GM23248 (cell line): ENCODE measurements around the gene YARS2. TPM values are rescaled to one million over a fixed set of nuclear protein-coding genes. Genes with fewer than 3 reads are reported as not detected.
"Not testable (repeated sequence)": the region's sequence is repeated elsewhere in the genome, so short reads cannot be mapped to it uniquely, and the experiment has no call there.

Experiments used
- DNase-seq: peaks from one replicate; pipeline ENCODE4 v3.0.0-alpha.2; 2015
- H2AFZ ChIP-seq: fragments of 200-600 bp; sonication (generic); 2 replicates; pipeline ENCODE4 v1.6.1; 2016; ENCODE audit warnings: antibody characterized with exemption
- H3F3A ChIP-seq: fragments of 200-600 bp; sonication (generic); 2 replicates; pipeline ENCODE4 v1.6.1; 2016; ENCODE audit warnings: mild to moderate bottlenecking, antibody characterized with exemption, mixed run types; ENCODE audit not compliant: insufficient read depth
- H3K27ac ChIP-seq: fragments of 200-600 bp; sonication (generic); 2 replicates; pipeline ENCODE4 v1.5.1; 2016; ENCODE audit warnings: mild to moderate bottlenecking
- H3K27me3 ChIP-seq: fragments of 200-600 bp; sonication (generic); replicated peaks from 2 replicates; pipeline ENCODE4 v1.6.1; 2016; ENCODE audit warnings: mild to moderate bottlenecking; ENCODE audit not compliant: insufficient read depth
- H3K36me3 ChIP-seq: fragments of 200-600 bp; sonication (generic); 2 replicates; pipeline ENCODE4 v1.6.1; 2016; ENCODE audit warnings: low read depth, mild to moderate bottlenecking
- H3K4me1 ChIP-seq: fragments of 200-600 bp; sonication (generic); 2 replicates; pipeline ENCODE4 v1.6.1; 2016; ENCODE audit warnings: mild to moderate bottlenecking; ENCODE audit not compliant: insufficient read depth
- H3K4me2 ChIP-seq: fragments of 200-600 bp; sonication (generic); one replicate; pipeline ENCODE4 v1.6.1; 2016; ENCODE audit warnings: mild to moderate bottlenecking; ENCODE audit not compliant: unreplicated experiment
- H3K4me3 ChIP-seq: fragments of 200-600 bp; sonication (generic); 2 replicates; pipeline ENCODE4 v1.5.1; 2016; ENCODE audit warnings: mild to moderate bottlenecking
- H3K79me2 ChIP-seq: fragments of 200-600 bp; sonication (generic); 2 replicates; pipeline ENCODE4 v1.6.1; 2016; ENCODE audit warnings: mild to moderate bottlenecking; ENCODE audit not compliant: insufficient read depth
- H3K9ac ChIP-seq: fragments of 200-600 bp; sonication (generic); 2 replicates; pipeline ENCODE4 v1.6.1; 2016; ENCODE audit warnings: mild to moderate bottlenecking
- H3K9me2 ChIP-seq: fragments of 200-600 bp; sonication (generic); 2 replicates; pipeline ENCODE4 v1.6.1; 2016; ENCODE audit warnings: mixed run types, mild to moderate bottlenecking, moderate library complexity; ENCODE audit not compliant: insufficient read depth
- H3K9me3 ChIP-seq: fragments of 200-600 bp; sonication (generic); one replicate; pipeline ENCODE4 v1.6.1; 2017; ENCODE audit warnings: low read depth
- H4K20me1 ChIP-seq: fragments of 200-600 bp; sonication (generic); 2 replicates; pipeline ENCODE4 v1.6.0; 2016; ENCODE audit not compliant: insufficient read depth
- EZH2 ChIP-seq: fragments of 200-600 bp; sonication (generic); IDR thresholded peaks from 2 replicates; pipeline ENCODE4 v1.6.1; 2018; ENCODE audit warnings: antibody characterized with exemption, mild to moderate bottlenecking; ENCODE audit not compliant: insufficient read depth, poor library complexity, severe bottlenecking
- EZH2phosphoT487 ChIP-seq: fragments of 200-600 bp; sonication (generic); IDR thresholded peaks from 2 replicates; pipeline ENCODE4 v1.6.1; 2018; ENCODE audit warnings: antibody characterized with exemption, moderate library complexity, mild to moderate bottlenecking, low read depth; ENCODE audit not compliant: insufficient read depth
- WGBS, 2 experiments: methylation state at CpG; one replicate each; pipeline ENCODE4 v1.1.6; 2015 to 2017; ENCODE audit warnings: low lambda C conversion rate in 2 of 2, low coverage in 1 of 2; ENCODE audit errors: missing lambda C conversion rate in 2 of 2; 5-methylcytosine and 5-hydroxymethylcytosine counted together
- in situ Hi-C: fragments of 300-500 bp; cut with MboI; formaldehyde crosslinking; loops from 2 replicates; pipeline ENCODE4 v1.15.0; 2020
- polyA plus RNA-seq: library from polyadenylated mRNA; unstranded; fragments of >200 nt; fragmentation: Nextera tagmentation; extraction: Ambion mirVana; gene quantifications from 2 replicates; pipeline ENCODE4 v1.2.1, GENCODE V29; 2016
- small RNA-seq: library from RNA; depleted of rRNA; stranded (forward); fragments of <200 nt; gene quantifications from one replicate; pipeline ENCODE3, GENCODE V24; 2014; ENCODE audit warnings: low read depth, low replicate concordance
- total RNA-seq: library from RNA; depleted of rRNA; stranded (reverse); fragments of >200 nt; shearing (Covaris generic); gene quantifications from 2 replicates; pipeline ENCODE4 v1.2.3, GENCODE V29; 2014; rRNA removed

Gene YARS2
- total and polyA plus RNA-seq, 2 experiments from 2014 or later, result 30.8 to 33.1 TPM

DNA sequence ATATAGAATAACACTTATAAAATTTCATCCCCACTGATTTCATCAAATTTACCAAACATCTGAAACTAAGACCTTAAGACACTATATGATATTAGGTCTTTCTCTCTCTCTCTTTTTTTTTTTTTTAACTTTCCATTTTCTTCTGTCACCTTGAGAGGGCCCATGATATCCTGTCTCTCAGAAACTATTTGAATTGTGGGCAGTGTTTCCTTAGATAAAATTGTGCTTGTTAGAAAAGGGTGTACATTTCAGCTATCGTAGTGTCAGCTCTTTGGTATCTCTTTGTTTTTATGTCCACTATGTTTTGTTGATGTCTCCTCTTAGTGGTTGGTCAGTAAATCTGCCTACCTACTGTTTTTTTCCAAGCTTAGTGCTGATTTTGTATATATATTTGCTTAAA lies 52.8 kb downstream of the YARS2 start:
- Histone ChIP-seq H3K9me2 (no peaks in the 10 kb centered on the region), H4K20me1 (no peaks in the 10 kb centered on the region; the same call in 1 of the 2 replicates), H3K4me3 (no peak overlapping the region), H3K9ac (no peak overlapping the region), H3K4me1 (peaks cover 8% of the 10 kb centered on the region; the same call in 1 of the 2 replicates), H3K9me3 (no peaks in the 10 kb centered on the region), H3K27me3 (no peaks in the 10 kb centered on the region), H3K4me2 (no peak overlapping the region), H2AFZ (no peak overlapping the region), H3K79me2 (peaks cover 75% of the 10 kb centered on the region), H3F3A (no peaks in the 10 kb centered on the region; the same call in 1 of the 2 replicates), H3K36me3 (peaks cover 19% of the 10 kb centered on the region), H3K27ac (no peak overlapping the region; the same call in 1 of the 2 replicates)
- in situ Hi-C loops, result no loop called here
- 97 to 100% methylated on average over 1 of the region's 1 CpG for WGBS, 2 experiments
- TF ChIP-seq EZH2, result no peak
- TF ChIP-seq EZH2phosphoT487, result no peak
- DNase-seq, result no peak

DNA sequence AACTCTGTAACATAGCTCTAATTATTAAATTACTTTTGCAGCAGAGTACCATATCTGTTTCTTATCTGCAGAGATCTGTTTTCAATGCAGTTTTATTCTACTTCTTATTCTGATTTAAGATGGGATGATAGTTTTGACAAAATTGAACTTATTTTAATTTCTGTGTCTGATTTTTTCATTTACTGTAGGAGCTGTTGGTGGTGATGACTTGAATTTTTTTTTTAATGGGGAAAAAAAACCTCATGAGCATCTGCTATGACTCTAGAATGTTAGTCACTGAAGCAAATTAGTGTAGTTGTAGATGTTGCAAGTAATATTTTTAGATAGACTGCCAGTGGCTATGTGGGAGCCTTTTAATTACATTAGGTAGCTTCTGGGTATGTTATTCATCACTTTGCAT lies 53.2 kb downstream of the YARS2 start:
- no peak overlapping the region for H3K9ac ChIP-seq
- no peak overlapping the region for H3K4me2 ChIP-seq

DNA sequence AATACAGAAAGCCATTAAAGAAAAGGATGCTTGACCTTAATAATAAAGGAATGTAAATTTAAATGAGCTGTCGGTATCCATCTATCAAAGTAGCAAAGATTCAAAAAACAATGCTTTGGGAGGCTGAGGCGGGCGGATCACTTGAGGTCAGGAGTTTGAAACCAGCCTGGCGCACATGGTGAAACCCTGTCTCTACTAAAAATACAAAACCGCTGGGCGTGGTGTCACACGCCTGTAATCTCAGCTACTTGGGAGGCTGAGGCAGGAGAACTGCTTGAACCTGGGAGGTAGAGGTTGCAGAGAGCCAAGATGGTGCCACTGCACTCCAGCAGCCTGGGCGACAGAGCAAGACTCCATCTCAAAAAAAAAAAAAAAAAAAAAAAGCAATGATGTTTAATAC lies 56.3 kb downstream of the YARS2 start:
- H3F3A ChIP-seq, H4K20me1 ChIP-seq, H3K27ac ChIP-seq, H2AFZ ChIP-seq, H3K4me1 ChIP-seq, H3K36me3 ChIP-seq, H3K9me3 ChIP-seq, H3K9me2 ChIP-seq, DNase-seq, H3K27me3 ChIP-seq, H3K4me3 ChIP-seq, H3K9ac ChIP-seq, in situ Hi-C loops, H3K4me2 ChIP-seq: not testable (repeated sequence)
- 94 to 95% methylated on average over 8 of the region's 8 CpGs for WGBS, 2 experiments
- H3K79me2 ChIP-seq, result peaks cover 87% of the 10 kb centered on the region

More for the DNA sequence above, 53.2 kb downstream of the YARS2 start:
- in situ Hi-C loops, result no loop called here
- Histone ChIP-seq H3K36me3 (peaks cover 19% of the 10 kb centered on the region), H3K27ac (no peak overlapping the region), H3K9me3 (no peaks in the 10 kb centered on the region), H3K4me3 (no peak overlapping the region), H3K79me2 (peaks cover 77% of the 10 kb centered on the region), H4K20me1 (peaks cover under 1% of the 10 kb centered on the region; the same call in 1 of the 2 replicates), H3K9me2 (no peaks in the 10 kb centered on the region), H3F3A (no peaks in the 10 kb centered on the region; the same call in 1 of the 2 replicates), H3K27me3 (no peaks in the 10 kb centered on the region), H2AFZ (no peak overlapping the region), H3K4me1 (peaks cover 8% of the 10 kb centered on the region; the same call in 1 of the 2 replicates)
- TF ChIP-seq EZH2, result no peak
- DNase-seq, result peak; percentile 60

DNA sequence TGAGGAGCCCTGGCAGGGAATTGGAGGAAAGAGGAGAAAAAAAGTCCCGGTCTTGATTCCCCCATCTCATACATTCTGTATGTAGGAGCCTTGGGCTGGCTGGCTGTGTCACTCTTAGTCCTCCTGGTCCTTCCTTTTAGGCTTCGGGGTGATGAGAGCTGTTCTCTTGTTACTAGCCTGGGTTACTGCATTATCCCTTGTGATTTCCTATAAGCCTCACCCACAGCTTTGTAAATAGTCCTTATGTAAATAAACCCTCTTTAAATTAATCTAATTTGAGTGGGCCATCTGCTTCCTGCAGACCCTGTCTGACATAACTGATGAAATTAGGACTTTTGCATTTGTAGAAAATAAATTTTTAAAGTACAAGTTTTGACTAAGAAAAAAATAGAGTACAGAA lies 57.4 kb downstream of the YARS2 start:
- Histone ChIP-seq H3K4me1 (peaks cover 8% of the 10 kb centered on the region; the same call in 1 of the 2 replicates), H3K27ac (no peak overlapping the region), H3K36me3 (peaks cover 5% of the 10 kb centered on the region; the same call in 1 of the 2 replicates), H3K4me2 (no peak overlapping the region), H3K27me3 (no peaks in the 10 kb centered on the region), H4K20me1 (peaks cover 4% of the 10 kb centered on the region; the same call in 1 of the 2 replicates), H3K4me3 (no peak overlapping the region), H2AFZ (no peak overlapping the region), H3K79me2 (peaks cover 89% of the 10 kb centered on the region), H3F3A (no peaks in the 10 kb centered on the region), H3K9me2 (no peaks in the 10 kb centered on the region), H3K9me3 (no peaks in the 10 kb centered on the region), H3K9ac (no peak overlapping the region)
- in situ Hi-C loops, result no loop called here
- WGBS, 2 experiments, result 72 to 79% methylated on average over 2 of the region's 2 CpGs
- DNase-seq, result no peak
- TF ChIP-seq EZH2phosphoT487, result no peak
- no peak for TF ChIP-seq EZH2

DNA sequence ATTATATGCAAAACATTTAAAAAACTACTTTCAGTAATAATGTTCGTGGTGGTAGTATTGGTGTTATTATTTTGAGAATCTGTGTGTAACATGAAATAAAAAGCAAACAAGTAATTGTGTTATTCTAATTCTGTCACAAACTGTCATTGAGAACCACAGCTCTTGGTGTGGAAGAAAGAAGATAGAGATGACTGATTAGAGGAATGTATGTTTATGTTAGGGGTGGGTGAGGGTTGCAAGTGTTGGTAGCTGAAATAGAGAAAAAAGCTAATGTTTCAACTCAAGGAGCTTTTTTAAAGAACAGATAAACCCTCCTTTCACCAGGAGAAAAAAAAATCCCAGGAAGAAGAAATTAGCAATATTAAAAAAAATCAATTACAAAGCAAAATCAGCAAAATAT lies 58.3 kb downstream of the YARS2 start:
- Histone ChIP-seq H2AFZ (no peak overlapping the region), H4K20me1 (0 out of 2 replicates have a peak, but pooled peaks cover 4% of the 10 kb centered on the region), H3K27me3 (no peaks in the 10 kb centered on the region), H3K9me3 (no peaks in the 10 kb centered on the region), H3K4me3 (no peak overlapping the region), H3K79me2 (peaks cover 93% of the 10 kb centered on the region), H3K36me3 (peaks cover 5% of the 10 kb centered on the region; the same call in 1 of the 2 replicates), H3K27ac (no peak overlapping the region), H3K9ac (no peak overlapping the region), H3F3A (no peaks in the 10 kb centered on the region), H3K4me2 (no peak overlapping the region), H3K9me2 (no peaks in the 10 kb centered on the region), H3K4me1 (peaks cover 3% of the 10 kb centered on the region; the same call in 1 of the 2 replicates)
- TF ChIP-seq EZH2phosphoT487 (no peak), EZH2 (no peak)
- DNase-seq, result no peak
- WGBS, 2 experiments, result 30 to 82% methylated on average over 1 of the region's 1 CpG
- in situ Hi-C loops, result no loop called here

Small RNAs within 50 kb of the gene (small RNA-seq; reads per million reads assigned to genes)
- gene RF00019, result not detected

Other genes starting within 250 kb of the YARS2 start
- 57.3 and 74.2 TPM in 2 replicates for gene DNM1L, start 76.6 kb downstream of the YARS2 start, total RNA-seq
- gene DNM1L, start 76.6 kb downstream of the YARS2 start, polyA plus RNA-seq, result 50.1 and 53.4 TPM in 2 replicates
- 0.13 and 0.22 TPM in 2 replicates for gene PKP2, start 140.9 kb upstream of the YARS2 start, total RNA-seq
- gene PKP2, start 140.9 kb upstream of the YARS2 start, polyA plus RNA-seq, result 0.21 and 0.62 TPM in 2 replicates